Mucosa of stomach (tissue), 1 donor: ENCODE measurements around the gene CD9.
"Not testable (repeated sequence)": the region's sequence is repeated elsewhere in the genome, so short reads cannot be mapped to it uniquely, and the experiment has no call there.

ENCODE experiments used
- H3K27me3 ChIP-seq: one replicate; pipeline ENCODE4 v1.7.0; 2013; ENCODE audit warnings: mild to moderate bottlenecking, low read length; ENCODE audit not compliant: control insufficient read depth, insufficient read depth
- H3K36me3 ChIP-seq: one replicate; pipeline ENCODE4 v1.7.0; 2013; ENCODE audit warnings: low read length; ENCODE audit not compliant: control insufficient read depth, insufficient read depth
- H3K4me1 ChIP-seq: one replicate; pipeline ENCODE4 v1.7.0; 2013; ENCODE audit warnings: mild to moderate bottlenecking, low read length; ENCODE audit not compliant: control insufficient read depth, insufficient read depth
- H3K4me3 ChIP-seq: one replicate; pipeline ENCODE4 v1.7.0; 2013; ENCODE audit warnings: low read length
- H3K9ac ChIP-seq: one replicate; pipeline ENCODE4 v1.7.0; 2013; ENCODE audit warnings: mild to moderate bottlenecking, low read length, moderate library complexity
- H3K9me3 ChIP-seq: one replicate; pipeline ENCODE4 v1.7.0; 2013; ENCODE audit warnings: mild to moderate bottlenecking, low read length, moderate library complexity; ENCODE audit not compliant: control insufficient read depth
- donor health status: Pancreatic carcinoma.

The CD9 gene

DNA sequence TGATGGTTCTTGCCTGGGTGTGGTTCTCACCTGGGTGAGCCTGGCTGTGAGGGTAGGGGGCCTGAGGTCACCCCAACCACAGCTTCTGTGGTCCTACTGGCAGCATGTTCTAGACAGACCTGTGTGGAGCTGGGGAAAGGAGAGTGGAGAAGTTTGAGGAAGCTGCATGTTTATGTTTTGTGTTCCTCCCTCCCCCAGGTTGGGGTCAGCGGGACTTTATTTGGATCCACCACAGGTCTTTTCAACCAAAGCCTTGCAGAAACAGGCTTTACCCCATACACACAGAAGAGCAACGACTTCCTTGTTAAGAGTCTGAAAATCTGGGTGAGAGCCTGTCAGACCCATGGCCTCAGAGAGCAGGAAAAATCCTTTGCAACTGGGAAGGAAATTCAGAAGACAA is 5.6 kb downstream of the CD9 start:
- peaks cover 61% of the 10 kb centered on the region for H3K4me1 ChIP-seq
- no peaks in the 10 kb centered on the region for H3K9me3 ChIP-seq
- no peaks in the 10 kb centered on the region for H3K27me3 ChIP-seq
- no peaks in the 10 kb centered on the region for H3K36me3 ChIP-seq
- no peak overlapping the region for H3K4me3 ChIP-seq
- H3K9ac ChIP-seq, result peak overlapping the region; percentile 54

DNA sequence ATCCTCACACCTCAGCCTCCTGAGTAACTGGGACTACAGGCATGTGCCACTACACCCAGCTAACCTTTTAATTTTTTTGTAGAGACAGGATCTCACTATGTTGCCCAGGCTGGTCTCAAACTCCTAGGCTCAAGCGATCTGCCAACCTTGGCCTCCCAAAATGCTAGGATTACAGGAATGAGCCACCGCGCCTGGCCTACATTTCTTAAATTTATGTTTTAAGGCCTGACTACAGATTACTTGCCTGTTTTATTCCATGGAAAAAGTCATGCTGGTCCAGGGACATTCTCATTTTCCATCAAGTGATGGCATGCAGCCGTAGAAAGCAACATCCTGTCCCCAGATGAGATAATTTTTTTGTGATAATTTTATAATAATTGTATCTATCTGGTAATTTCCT is 6.1 kb downstream of the CD9 start:
- peaks cover 67% of the 10 kb centered on the region for H3K4me1 ChIP-seq
- H3K27me3 ChIP-seq, result no peaks in the 10 kb centered on the region
- no peaks in the 10 kb centered on the region for H3K9me3 ChIP-seq
- H3K9ac ChIP-seq, result no peak overlapping the region
- no peak overlapping the region for H3K4me3 ChIP-seq
- H3K36me3 ChIP-seq, result no peaks in the 10 kb centered on the region

- Histone ChIP-seq H3K27me3 (no peaks in the 10 kb centered on the region), H3K36me3 (no peaks in the 10 kb centered on the region), H3K9ac (peak overlapping the region; percentile 17), H3K9me3 (no peaks in the 10 kb centered on the region), H3K4me3 (no peak overlapping the region), H3K4me1 (peaks cover 64% of the 10 kb centered on the region)
These were observed 7.2 kb downstream of the CD9 start for GRCh38 chr12:6207259-6207925.

DNA sequence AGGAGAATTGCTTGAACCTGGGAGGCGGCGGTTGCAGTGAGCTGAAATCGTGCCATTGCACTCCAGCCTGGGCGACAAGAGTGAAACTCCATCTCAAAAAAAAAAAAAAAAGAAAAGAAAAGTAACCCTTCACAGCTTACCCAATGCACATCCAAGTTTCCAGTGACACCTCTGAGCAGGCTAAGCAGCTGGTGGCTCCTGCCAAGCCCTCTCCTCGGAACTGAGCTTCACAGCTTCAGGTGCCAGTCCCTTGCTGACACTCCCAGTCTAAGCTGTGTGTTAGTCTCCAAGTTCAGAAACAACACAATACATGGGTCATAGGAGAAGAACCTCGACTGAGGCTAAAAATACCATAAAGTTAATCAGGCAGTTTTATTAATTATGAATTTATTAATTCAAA is 7.9 kb downstream of the CD9 start:
- Histone ChIP-seq H3K9ac (no peak overlapping the region), H3K36me3 (no peaks in the 10 kb centered on the region), H3K4me1 (peaks cover 61% of the 10 kb centered on the region), H3K9me3 (no peaks in the 10 kb centered on the region), H3K4me3 (no peak overlapping the region), H3K27me3 (no peaks in the 10 kb centered on the region)

DNA sequence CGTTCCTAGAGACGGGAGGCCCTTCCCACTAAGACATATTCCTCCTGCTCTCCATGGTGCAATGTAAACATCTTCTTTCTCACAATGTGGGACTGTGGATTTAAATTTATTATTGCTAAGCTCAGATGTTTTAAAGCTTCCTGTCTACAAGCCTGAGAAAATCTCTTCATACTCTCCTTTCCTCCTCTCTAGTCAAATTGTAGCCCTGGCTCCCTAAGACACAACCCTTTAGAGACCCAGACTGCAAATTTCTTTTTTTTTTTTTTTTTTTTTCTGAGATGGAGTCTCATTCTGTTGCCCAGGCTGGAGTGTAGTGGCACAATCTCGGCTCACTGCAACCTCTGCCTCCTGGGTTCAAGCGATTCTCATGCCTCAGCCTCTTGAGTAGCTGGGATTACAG is 9.2 kb downstream of the CD9 start:
- H3K36me3 ChIP-seq, H3K9ac ChIP-seq, H3K27me3 ChIP-seq, H3K4me3 ChIP-seq, H3K9me3 ChIP-seq: not testable (repeated sequence)
- peaks cover 52% of the 10 kb centered on the region for H3K4me1 ChIP-seq

DNA sequence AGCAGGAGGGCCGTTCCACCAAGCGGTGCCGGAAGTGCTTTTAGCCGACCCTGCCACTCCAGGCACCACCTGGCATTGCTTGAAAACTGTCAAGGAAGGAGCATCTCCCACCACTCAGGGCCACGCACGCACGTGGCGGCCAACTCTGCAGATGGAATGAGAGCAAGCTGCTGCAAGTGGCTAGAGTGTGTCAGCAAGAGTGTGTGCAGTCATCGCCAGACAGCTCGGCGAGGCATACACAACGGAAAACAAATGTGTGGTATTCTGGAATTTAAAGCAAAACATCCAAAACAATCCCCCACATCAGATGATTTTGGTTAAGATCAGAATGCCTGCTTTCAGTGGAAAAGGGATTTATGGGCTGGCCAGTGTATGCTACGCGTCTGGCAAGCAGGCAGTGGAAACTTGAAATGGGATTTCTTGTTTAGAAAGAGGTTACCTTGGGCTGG is 11.2 kb downstream of the CD9 start:
- H3K4me1 ChIP-seq, result peaks cover 57% of the 10 kb centered on the region
- H3K9ac ChIP-seq, result no peak overlapping the region
- no peaks in the 10 kb centered on the region for H3K36me3 ChIP-seq
- H3K4me3 ChIP-seq, result no peak overlapping the region
- H3K9me3 ChIP-seq, result no peaks in the 10 kb centered on the region
- H3K27me3 ChIP-seq, result no peaks in the 10 kb centered on the region

DNA sequence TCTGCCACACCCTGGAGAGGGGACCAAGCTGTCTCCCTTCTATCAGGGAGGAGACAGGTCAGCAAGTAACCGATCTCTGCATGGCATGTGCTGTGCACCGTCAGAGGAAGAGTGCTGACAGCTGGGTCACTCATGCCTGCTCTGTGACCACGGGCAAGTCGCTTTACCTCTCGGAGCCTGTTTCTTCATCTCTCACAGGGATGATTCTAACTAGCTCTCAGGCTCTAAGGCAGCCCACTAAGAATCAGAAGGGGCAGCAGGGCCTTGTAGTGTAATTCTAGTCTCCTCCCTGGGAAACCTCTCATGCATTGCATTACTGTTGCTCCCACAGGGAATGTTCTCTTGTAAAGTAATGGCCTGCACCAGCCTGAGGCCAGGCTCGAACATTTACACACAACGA is 11.9 kb downstream of the CD9 start:
- Histone ChIP-seq H3K9me3 (no peaks in the 10 kb centered on the region), H3K36me3 (no peaks in the 10 kb centered on the region), H3K4me1 (peaks cover 60% of the 10 kb centered on the region), H3K27me3 (no peaks in the 10 kb centered on the region), H3K4me3 (no peak overlapping the region), H3K9ac (no peak overlapping the region)

DNA sequence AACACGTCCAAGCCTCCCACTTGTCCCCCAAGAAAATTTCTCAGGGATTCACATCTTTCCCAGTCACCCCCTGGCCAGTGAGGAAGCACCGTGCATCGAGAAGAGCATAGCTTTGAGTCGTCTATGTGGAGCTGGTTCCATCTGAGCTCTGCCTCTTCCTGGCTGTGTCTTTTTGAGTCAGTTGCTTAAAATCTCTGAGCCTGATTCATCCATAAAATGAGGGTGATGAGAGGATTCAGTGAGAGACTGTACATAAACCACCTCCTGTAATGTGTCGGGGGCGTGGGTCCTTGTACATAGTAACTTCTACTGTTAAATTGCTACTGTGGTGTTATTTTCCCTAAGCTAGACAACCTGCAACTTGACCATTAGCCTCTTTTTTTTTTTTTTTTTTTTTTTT is 13.8 kb downstream of the CD9 start:
- H3K4me3 ChIP-seq, result no peak overlapping the region
- no peaks in the 10 kb centered on the region for H3K9me3 ChIP-seq
- H3K4me1 ChIP-seq, result peaks cover 71% of the 10 kb centered on the region
- H3K27me3 ChIP-seq, result no peaks in the 10 kb centered on the region
- no peaks in the 10 kb centered on the region for H3K36me3 ChIP-seq
- no peak overlapping the region for H3K9ac ChIP-seq

GRCh38 chr12:6214633-6215032 is 14.4 kb downstream of the CD9 start:
- Histone ChIP-seq H3K9me3 (no peaks in the 10 kb centered on the region), H3K9ac (peak overlapping the region; percentile 60), H3K4me3 (no peak overlapping the region), H3K36me3 (no peaks in the 10 kb centered on the region), H3K4me1 (peaks cover 71% of the 10 kb centered on the region), H3K27me3 (no peaks in the 10 kb centered on the region)

DNA sequence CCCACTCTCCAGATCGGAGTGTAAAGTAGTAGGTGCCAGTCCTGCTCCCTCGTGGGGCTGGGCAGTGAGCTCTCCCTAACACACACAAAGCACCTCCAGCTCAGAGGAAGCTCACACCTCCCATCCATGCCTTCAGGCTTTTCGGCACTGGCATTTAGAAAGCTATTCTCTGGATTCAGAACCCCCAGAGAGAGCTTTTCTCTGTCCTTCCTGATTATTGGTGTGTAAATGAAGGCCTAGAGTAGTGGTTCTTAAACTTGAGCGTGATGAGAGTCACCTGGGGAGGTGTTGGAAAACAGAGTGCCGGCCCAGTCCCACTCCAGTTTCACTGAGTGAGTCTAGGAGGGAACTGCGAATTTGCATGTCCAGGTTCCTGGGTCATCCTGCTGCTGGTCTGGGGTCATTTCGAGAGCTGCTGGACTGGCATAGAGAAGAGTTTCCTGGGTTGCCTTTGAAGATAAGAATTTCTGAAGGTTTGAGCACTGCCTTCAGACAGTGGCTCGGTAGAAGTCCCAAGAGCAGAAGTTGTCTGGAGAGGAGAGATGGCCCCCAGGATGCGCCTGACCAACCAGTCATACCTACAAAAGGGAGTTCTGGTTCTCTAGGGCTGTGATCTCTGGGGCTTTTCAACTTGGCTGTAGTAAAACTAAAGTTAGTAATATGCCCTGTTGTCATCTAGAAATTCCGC is 15.1 kb downstream of the CD9 start:
- Histone ChIP-seq H3K4me3 (no peak overlapping the region), H3K9me3 (no peaks in the 10 kb centered on the region), H3K4me1 (peaks cover 69% of the 10 kb centered on the region)

DNA sequence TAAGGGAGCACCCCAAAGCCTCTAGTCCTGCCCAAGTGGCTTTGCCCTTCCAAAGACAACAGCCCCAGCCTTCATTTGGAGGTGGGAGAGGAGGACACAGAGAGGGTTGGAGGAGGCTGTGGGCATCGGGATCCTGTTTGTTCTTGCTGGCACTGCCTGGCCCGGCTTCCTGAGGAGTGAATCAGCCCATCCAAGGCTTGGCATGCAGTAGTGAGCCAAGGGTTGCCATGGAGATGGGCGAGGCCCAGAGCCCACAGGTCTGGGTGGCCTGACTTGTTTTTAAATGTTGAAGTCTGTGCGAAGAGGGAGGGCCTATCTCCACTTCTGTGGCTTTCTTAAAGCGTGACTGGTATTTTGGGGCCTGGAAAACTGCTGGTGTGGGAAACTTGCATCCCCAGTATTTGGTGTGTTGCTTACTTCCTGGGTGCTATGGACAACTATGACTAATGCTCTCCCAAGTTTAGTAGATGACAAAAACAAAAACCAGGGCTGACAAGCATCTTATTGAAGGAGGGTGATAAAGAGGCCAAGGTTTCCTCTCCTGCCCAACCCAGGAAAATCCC is 15.8 kb downstream of the CD9 start:
- no peaks in the 10 kb centered on the region for H3K9me3 ChIP-seq
- no peaks in the 10 kb centered on the region for H3K27me3 ChIP-seq
- peak overlapping the region; percentile 60 for H3K9ac ChIP-seq
- H3K4me3 ChIP-seq, result no peak overlapping the region
- H3K4me1 ChIP-seq, result peaks cover 65% of the 10 kb centered on the region
- no peaks in the 10 kb centered on the region for H3K36me3 ChIP-seq

More for the DNA sequence above, 15.1 kb downstream of the CD9 start:
- peak overlapping the region; percentile 60 for H3K9ac ChIP-seq
- H3K27me3 ChIP-seq, result no peaks in the 10 kb centered on the region
- no peaks in the 10 kb centered on the region for H3K36me3 ChIP-seq

DNA sequence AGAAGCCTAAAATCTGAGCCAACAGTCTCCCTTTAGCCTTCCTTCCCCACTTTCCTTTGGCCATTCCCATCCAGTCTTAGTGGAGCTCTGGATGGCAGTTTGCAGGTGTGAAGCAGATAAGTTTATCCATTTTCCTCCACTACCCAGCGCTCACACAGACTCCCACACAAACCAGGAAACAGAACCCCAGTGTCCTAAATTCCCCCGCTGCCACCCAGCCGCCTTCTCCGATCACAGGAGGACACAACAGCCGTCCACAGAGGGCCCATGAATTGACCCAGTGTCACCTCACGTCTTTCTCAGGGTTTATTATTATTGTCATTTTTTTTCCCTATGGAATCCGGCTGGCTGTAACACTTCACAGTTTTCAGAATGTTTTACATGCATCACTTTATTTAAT is 16.4 kb downstream of the CD9 start:
- no peak overlapping the region for H3K4me3 ChIP-seq
- H3K9me3 ChIP-seq, result no peaks in the 10 kb centered on the region
- peaks cover 66% of the 10 kb centered on the region for H3K4me1 ChIP-seq
- no peaks in the 10 kb centered on the region for H3K27me3 ChIP-seq
- H3K9ac ChIP-seq, result peak overlapping the region; percentile 60
- no peaks in the 10 kb centered on the region for H3K36me3 ChIP-seq
